K562 (cell line): Measurements from ENCODE around the gene NAA38. TPM values are rescaled to one million over a fixed set of nuclear protein-coding genes. Genes with fewer than 3 reads are reported as not detected.
A peak's percentile ranks its signal among the peaks of the same experiment; 100 is the strongest.

ENCODE experiments used
- ATAC-seq: fragments of 200-7000 bp; cut with Tn5 transposase; 3 replicates; pipeline ENCODE4 v1.9.1; 2020; ENCODE audit warnings: moderate library complexity
- BruUV-seq: library from RNA; stranded (reverse); fragments of 400-500 nt; replicated peaks from 2 replicates; lab custom pipeline; 2021; lab: Mats Ljungman, UMichigan
- CTCF ChIA-PET: fragments of 300-600 bp; formaldehyde crosslinking; extraction: SDS; loops from one replicate; lab custom pipeline; 2021; ENCODE audit warnings: low intra/inter-chr PET ratio; lab: Yijun Ruan, JAX
- POLR2A ChIA-PET: fragments of 300-600, 350-650 bp; sonication (Branson Sonifier 250); formaldehyde crosslinking; extraction: SDS; loops from one replicate; lab custom pipeline; 2021; ENCODE audit warnings: antibody characterized with exemption, inconsistent platforms; lab: Yijun Ruan, JAX
- DNase-seq, 4 experiments: peaks; one replicate each; pipeline versions ENCODE4 v3.0.0 to v3.0.0-alpha.2; 2011 to 2018; ENCODE audit warnings: low spot score in 3 of 4, mixed read lengths in 3 of 4; ENCODE audit errors: extremely low read depth in 1 of 4
- FAIRE-seq: peaks from 2 replicates; lab custom pipeline; 2011; peaks lifted over from hg19 to GRCh38; lab: Jason Lieb, UNC
- H2AFZ ChIP-seq: 2 replicates; pipeline ENCODE4 v1.6.0; 2011; ENCODE audit warnings: low read depth, low read length, control low read depth, inconsistent platforms
- H3K27ac ChIP-seq: fragments of 200-600 bp; 3 replicates; pipeline ENCODE4 v1.8.0; 2011; ENCODE audit warnings: low read depth, mild to moderate bottlenecking, control low read depth, inconsistent platforms, low read length, moderate library complexity, mixed read lengths; ENCODE audit errors: extremely low read depth
- H3K27me3 ChIP-seq, 2 experiments: fragments of 300-600 bp in 1 of 2; 2 replicates in 1 of 2; 3 replicates in 1 of 2; pipeline versions ENCODE4 v1.6.0 to v1.8.0; 2011; ENCODE audit warnings: inconsistent platforms in 2 of 2, low read length in 2 of 2, mild to moderate bottlenecking in 1 of 2, mixed read lengths in 1 of 2, moderate library complexity in 1 of 2; ENCODE audit not compliant: control insufficient read depth in 2 of 2, insufficient read depth in 2 of 2
- H3K36me3 ChIP-seq: fragments of 300-600 bp; 3 replicates; pipeline ENCODE4 v1.8.0; 2011; ENCODE audit warnings: mild to moderate bottlenecking, low read length, inconsistent platforms; ENCODE audit not compliant: control insufficient read depth, insufficient read depth
- H3K4me1 ChIP-seq, 2 experiments: fragments of 200-600 bp in 1 of 2; replicated peaks in 1 of 2; 2 replicates in 1 of 2; 3 replicates in 1 of 2; pipeline versions ENCODE4 v1.5.1 to v1.8.0; 2011; ENCODE audit warnings: inconsistent platforms in 2 of 2, low read length in 2 of 2, mild to moderate bottlenecking in 1 of 2, mixed read lengths in 1 of 2, moderate library complexity in 1 of 2; ENCODE audit not compliant: control insufficient read depth in 2 of 2, insufficient read depth in 2 of 2
- H3K4me2 ChIP-seq: 2 replicates; pipeline ENCODE4 v1.6.1; 2011; ENCODE audit warnings: low read length, control low read depth, inconsistent platforms, mixed read lengths; ENCODE audit not compliant: insufficient read depth
- H3K4me3 ChIP-seq: fragments of 200-600 bp; sonication (generic), shearing (Covaris generic); 2 replicates; pipeline ENCODE4 v1.5.1; 2016; ENCODE audit warnings: control low read depth, inconsistent platforms
- H3K79me2 ChIP-seq: fragments of 200-600 bp; 3 replicates; pipeline ENCODE4 v1.8.0; 2011; ENCODE audit warnings: low read length, inconsistent platforms; ENCODE audit not compliant: control insufficient read depth, insufficient read depth
- H3K9ac ChIP-seq, 2 experiments: 2 replicates each; pipeline versions ENCODE4 v1.6.0 to v1.6.1; 2011; ENCODE audit warnings: low read depth in 2 of 2, low read length in 2 of 2, control low read depth in 1 of 2, inconsistent platforms in 1 of 2, mild to moderate bottlenecking in 1 of 2, mixed read lengths in 1 of 2; ENCODE audit not compliant: insufficient read depth in 1 of 2
- H3K9me1 ChIP-seq: one replicate; pipeline ENCODE4 v1.6.0; 2011; ENCODE audit warnings: inconsistent platforms, mild to moderate bottlenecking, low read length, moderate library complexity; ENCODE audit not compliant: control insufficient read depth, insufficient read depth
- H3K9me3 ChIP-seq: replicated peaks from 2 replicates; pipeline ENCODE4 v1.5.1; 2011; ENCODE audit warnings: low read depth, low read length, inconsistent platforms; ENCODE audit not compliant: control insufficient read depth, insufficient read depth
- H4K20me1 ChIP-seq: replicated peaks from 2 replicates; pipeline ENCODE4 v1.6.1; 2011; ENCODE audit warnings: low read length, inconsistent platforms, mixed read lengths; ENCODE audit not compliant: control insufficient read depth, insufficient read depth
- ARNT ChIP-seq, 2 experiments: fragments of 450-650 bp; IDR thresholded peaks; 2 replicates each; pipeline ENCODE4 v1.6.1; 2016; ENCODE audit warnings: mild to moderate bottlenecking in 1 of 2
- GABPB2 ChIP-seq: fragments of 250-450 bp; sonication (Bioruptor Pico); conservative IDR thresholded peaks from 2 replicates; pipeline ENCODE4 v1.5.1; 2021; ENCODE audit warnings: mild to moderate bottlenecking
- JUN ChIP-seq, 2 experiments: sonication (generic) in 1 of 2; formaldehyde crosslinking in 1 of 2; IDR thresholded peaks; 2 replicates each; pipeline versions ENCODE4 v1.6.1 to v1.8.0; 2012 to 2022; ENCODE audit warnings: borderline replicate concordance in 2 of 2, mild to moderate bottlenecking in 2 of 2, improper control_type of control experiment in 1 of 2, low read depth in 1 of 2, low read length in 1 of 2, missing genetic modification reagents in 1 of 2
- NCOR1 ChIP-seq: fragments of 450-650 bp; IDR thresholded peaks from 2 replicates; pipeline ENCODE4 v1.6.1; 2016; ENCODE audit warnings: mild to moderate bottlenecking, moderate library complexity
- RBM39 ChIP-seq: fragments of 200-400 bp; formaldehyde crosslinking; optimal IDR thresholded peaks from 2 replicates; pipeline ENCODE3; 2018; ENCODE audit warnings: low read depth, low read length
- SAP30 ChIP-seq: fragments of 200-600 bp; sonication (generic); IDR thresholded peaks from 2 replicates; pipeline ENCODE4 v1.6.1; 2012; ENCODE audit warnings: borderline replicate concordance, low read depth, mild to moderate bottlenecking, moderate library complexity, low read length, control low read depth, inconsistent platforms; ENCODE audit not compliant: insufficient read depth, poor library complexity, severe bottlenecking
- ZBTB17 ChIP-seq: fragments of 450-650 bp; formaldehyde crosslinking; IDR thresholded peaks from 2 replicates; pipeline ENCODE4 v1.4.0; 2020; ENCODE audit warnings: mild to moderate bottlenecking
- ZNF253 ChIP-seq: fragments of 250-450 bp; sonication (Bioruptor Pico); conservative IDR thresholded peaks from 2 replicates; pipeline ENCODE4 v1.6.1; 2021; ENCODE audit warnings: mild to moderate bottlenecking
- ZNF77 ChIP-seq: fragments of 250-450 bp; sonication (Bioruptor Pico); IDR thresholded peaks from 2 replicates; pipeline ENCODE4 v1.5.0; 2020
- WGBS: fragments of 100-300 bp; shearing (Covaris generic); methylation state at CpG from one replicate; pipeline ENCODE4 v1.1.6; 2016; ENCODE audit warnings: low coverage, mixed read lengths; ENCODE audit not compliant: insufficient coverage; ENCODE audit errors: missing lambda C conversion rate; 5-methylcytosine and 5-hydroxymethylcytosine counted together
- in situ Hi-C: fragments of 300-500 bp; cut with MboI; formaldehyde crosslinking; loops from 4 replicates; pipeline ENCODE4 v1.15.0; 2018; ENCODE audit warnings: inconsistent platforms, mixed read lengths
- intact Hi-C: fragments of 100-400 bp; cut with micrococcal nuclease; formaldehyde crosslinking; loops from 2 replicates; pipeline ENCODE4 v1.14.2; 2022
- polyA plus RNA-seq, 8 experiments: library from polyadenylated mRNA; depleted of rRNA in 4 of 8; stranded (reverse) in 5 of 8; unstranded in 3 of 8; fragments of >200 nt; fragmentation: Nextera tagmentation in 2 of 8; fragmentation: Illumina TruSeq in 1 of 8; extraction: Ambion mirVana in 2 of 8; extraction: Trizol in 1 of 8; gene quantifications; 2 replicates each; pipeline versions ENCODE4 v1.2.1 to v1.2.3, GENCODE V29; 2011 to 2014; ENCODE audit warnings: inconsistent platforms in 1 of 8, missing spikeins in 1 of 8
- total RNA-seq, 7 experiments: library from RNA; depleted of rRNA in 6 of 7; stranded (reverse); fragments of >200 nt in 6 of 7; fragmentation: Illumina TruSeq in 2 of 7; extraction: Trizol in 2 of 7; gene quantifications; 2 replicates each; pipeline versions ENCODE4 v1.2.1 to v1.2.3, GENCODE V29; 2011 to 2021; ENCODE audit warnings: low replicate concordance in 1 of 7
- TF ChIP-seq, protein P1 (sequence below): fragments of 250-450 bp; sonication (Bioruptor Pico); IDR thresholded peaks from 2 replicates; pipeline ENCODE4 v1.5.1; 2021; ENCODE audit warnings: mild to moderate bottlenecking
- TF ChIP-seq, protein P2 (sequence below): fragments of 450-650 bp; IDR thresholded peaks from 2 replicates; pipeline ENCODE4 v1.6.1; 2016; ENCODE audit warnings: missing biosample characterization, missing genetic modification characterization
- TF ChIP-seq, protein P3 (sequence below): sonication (generic); formaldehyde crosslinking; IDR thresholded peaks from 2 replicates; pipeline ENCODE4 v1.8.1; 2022; ENCODE audit warnings: missing genetic modification reagents
- TF ChIP-seq, protein P4 (sequence below), 2 experiments: fragments of 200-800 bp in 1 of 2; sonication (Bioruptor generic) in 1 of 2; sonication (generic) in 1 of 2; formaldehyde crosslinking in 1 of 2; IDR thresholded peaks in 1 of 2; conservative IDR thresholded peaks in 1 of 2; 2 replicates each; pipeline versions ENCODE4 v1.5.0 to v1.6.1; 2016 to 2020; ENCODE audit warnings: missing compliant biosample characterization in 1 of 2, missing genetic modification characterization in 1 of 2, missing genetic modification reagents in 1 of 2
- TF ChIP-seq, protein P5 (sequence below), 2 experiments: fragments of 250-450 bp in 1 of 2; fragments of 450-650 bp in 1 of 2; sonication (Bioruptor Pico) in 1 of 2; IDR thresholded peaks; 2 replicates each; pipeline versions ENCODE4 v1.6.1 to v1.8.0; 2016 to 2021; ENCODE audit warnings: mild to moderate bottlenecking in 2 of 2, moderate library complexity in 2 of 2, missing compliant biosample characterization in 1 of 2, missing genetic modification characterization in 1 of 2

Gene NAA38
- total and polyA plus RNA-seq, 9 of the 15 experiments (the other 6 are each of a cell fraction or from before 2014, with no cell fraction given), result 16.4 to 99.8 (median 57.3) TPM

DNA sequence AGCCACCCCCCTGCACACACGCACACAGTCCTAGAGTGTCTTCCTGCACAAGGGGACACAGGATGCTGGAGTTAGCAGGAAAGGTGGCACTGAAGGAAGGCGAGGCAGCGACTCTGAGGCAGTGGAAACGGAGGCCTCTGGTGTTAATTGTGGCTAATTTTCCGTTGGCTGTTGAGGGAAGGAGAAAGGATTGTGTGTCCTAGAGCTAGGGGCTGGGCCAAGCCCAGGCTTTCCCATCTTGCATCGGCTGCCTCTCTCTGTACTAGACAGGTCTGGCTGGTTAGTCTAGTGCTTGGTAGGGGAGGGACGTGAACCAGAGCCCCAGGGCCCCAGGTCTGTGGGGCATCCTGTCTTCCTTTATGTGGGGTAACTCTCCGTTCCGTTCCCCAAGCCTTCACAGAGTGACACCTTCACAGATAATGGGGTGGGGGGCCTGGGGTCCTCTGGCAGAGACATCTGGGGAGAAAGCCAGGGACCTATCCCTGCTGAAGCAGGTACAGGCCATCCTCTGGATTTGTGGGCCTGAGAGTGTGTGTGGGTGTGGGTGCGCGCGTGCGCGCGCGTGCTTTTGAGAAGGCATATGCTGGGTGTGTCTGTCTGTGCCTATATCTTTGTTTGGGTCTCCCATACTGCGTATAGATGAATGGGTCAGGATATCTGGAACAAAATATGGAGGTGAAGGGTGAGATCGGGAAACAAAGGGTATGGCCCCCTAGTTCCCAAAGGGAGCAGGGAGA, 31.0 kb upstream of the NAA38 start, which contains the start of gene CHD3:
TSS of gene CHD3 (plus strand) at position 606 of the 737 bp plus-strand sequence. CDS start 212 bp downstream, outside the sequence.
- peaks cover 17 to 31% of the 10 kb centered on the region in 2 experiments; a peak in 4 of 5 replicates for H3K4me1 ChIP-seq
- no TSS peak for BruUV-seq
- ATAC-seq (no peak; the same call in 2 of the 3 replicates), DNase-seq (peak in 1 of 4 experiments; percentile 31), FAIRE-seq (peak; percentile 19)
- peaks cover 18% of the 10 kb centered on the region; the same call in 1 of the 3 replicates for H3K36me3 ChIP-seq
- no peaks in the 10 kb centered on the region; the same call in 1 of the 2 replicates for H4K20me1 ChIP-seq
- H3K27me3 ChIP-seq, result no peaks in the 10 kb centered on the region
- peaks cover 48% of the 10 kb centered on the region for H3K79me2 ChIP-seq
- H3K9me1 ChIP-seq, result peaks cover 3% of the 10 kb centered on the region
- peak within 1 kb of the TSS; percentile 66; the same call in 2 of the 3 replicates for H3K27ac ChIP-seq
- 53% methylated on average over 14 of the region's 18 CpGs for whole genome bisulfite sequencing
- in situ Hi-C loops (no loop called here), intact Hi-C loops (no loop called here)
- POLR2A ChIA-PET, result interaction anchor here (0.6 kb wide), 1 partner anchor 24 kb away, joined by 4 read pairs; no protein-coding TSS in a partner anchor
- peak within 1 kb of the TSS; percentile 92 for H3K4me2 ChIP-seq
- H3K4me3 ChIP-seq, result peak within 1 kb of the TSS; percentile 66
- H3K9me3 ChIP-seq, result no peaks in the 10 kb centered on the region
- peak within 1 kb of the TSS; percentile 51 for H2AFZ ChIP-seq
- H3K9ac ChIP-seq, result peak within 1 kb of the TSS; percentile 56 to 87
- CTCF ChIA-PET, result no interaction called here
- TF ChIP-seq ARNT (IDR thresholded peaks at IDR 0.05), result no peak
- TF ChIP-seq ZNF77, result no peak
- TF ChIP-seq ZNF253 (CRISPR knock-in tag), result no peak
- no peak for TF ChIP-seq SAP30
- no peak for TF ChIP-seq JUN (IDR thresholded peaks at IDR 0.05; ENCODE audit: borderline replicate concordance, low read depth, low read length)
- no peak for TF ChIP-seq JUN (CRISPR knock-in tag; IDR thresholded peaks at IDR 0.05; ENCODE audit: borderline replicate concordance)
- TF ChIP-seq, protein P1, sequence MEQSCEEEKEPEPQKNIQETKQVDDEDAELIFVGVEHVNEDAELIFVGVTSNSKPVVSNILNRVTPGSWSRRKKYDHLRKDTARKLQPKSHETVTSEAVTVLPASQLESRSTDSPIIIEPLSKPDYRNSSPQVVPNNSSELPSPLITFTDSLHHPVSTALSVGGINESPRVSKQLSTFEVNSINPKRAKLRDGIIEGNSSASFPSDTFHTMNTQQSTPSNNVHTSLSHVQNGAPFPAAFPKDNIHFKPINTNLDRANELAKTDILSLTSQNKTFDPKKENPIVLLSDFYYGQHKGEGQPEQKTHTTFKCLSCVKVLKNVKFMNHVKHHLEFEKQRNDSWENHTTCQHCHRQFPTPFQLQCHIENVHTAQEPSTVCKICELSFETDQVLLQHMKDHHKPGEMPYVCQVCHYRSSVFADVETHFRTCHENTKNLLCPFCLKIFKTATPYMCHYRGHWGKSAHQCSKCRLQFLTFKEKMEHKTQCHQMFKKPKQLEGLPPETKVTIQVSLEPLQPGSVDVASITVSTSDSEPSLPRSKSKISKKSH, result no peak
- no peak for TF ChIP-seq GABPB2
- no peak for TF ChIP-seq NCOR1
- no peak for TF ChIP-seq RBM39
- TF ChIP-seq, protein P2, sequence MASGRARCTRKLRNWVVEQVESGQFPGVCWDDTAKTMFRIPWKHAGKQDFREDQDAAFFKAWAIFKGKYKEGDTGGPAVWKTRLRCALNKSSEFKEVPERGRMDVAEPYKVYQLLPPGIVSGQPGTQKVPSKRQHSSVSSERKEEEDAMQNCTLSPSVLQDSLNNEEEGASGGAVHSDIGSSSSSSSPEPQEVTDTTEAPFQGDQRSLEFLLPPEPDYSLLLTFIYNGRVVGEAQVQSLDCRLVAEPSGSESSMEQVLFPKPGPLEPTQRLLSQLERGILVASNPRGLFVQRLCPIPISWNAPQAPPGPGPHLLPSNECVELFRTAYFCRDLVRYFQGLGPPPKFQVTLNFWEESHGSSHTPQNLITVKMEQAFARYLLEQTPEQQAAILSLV, result no peak
- TF ChIP-seq ZBTB17 (CRISPR knock-in tag), result 0 out of 2 replicates have a peak, but pooled peaks have one; percentile 4
- TF ChIP-seq, protein P3, sequence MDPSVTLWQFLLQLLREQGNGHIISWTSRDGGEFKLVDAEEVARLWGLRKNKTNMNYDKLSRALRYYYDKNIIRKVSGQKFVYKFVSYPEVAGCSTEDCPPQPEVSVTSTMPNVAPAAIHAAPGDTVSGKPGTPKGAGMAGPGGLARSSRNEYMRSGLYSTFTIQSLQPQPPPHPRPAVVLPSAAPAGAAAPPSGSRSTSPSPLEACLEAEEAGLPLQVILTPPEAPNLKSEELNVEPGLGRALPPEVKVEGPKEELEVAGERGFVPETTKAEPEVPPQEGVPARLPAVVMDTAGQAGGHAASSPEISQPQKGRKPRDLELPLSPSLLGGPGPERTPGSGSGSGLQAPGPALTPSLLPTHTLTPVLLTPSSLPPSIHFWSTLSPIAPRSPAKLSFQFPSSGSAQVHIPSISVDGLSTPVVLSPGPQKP (CRISPR knock-in tag), result no peak
- TF ChIP-seq, protein P4, sequence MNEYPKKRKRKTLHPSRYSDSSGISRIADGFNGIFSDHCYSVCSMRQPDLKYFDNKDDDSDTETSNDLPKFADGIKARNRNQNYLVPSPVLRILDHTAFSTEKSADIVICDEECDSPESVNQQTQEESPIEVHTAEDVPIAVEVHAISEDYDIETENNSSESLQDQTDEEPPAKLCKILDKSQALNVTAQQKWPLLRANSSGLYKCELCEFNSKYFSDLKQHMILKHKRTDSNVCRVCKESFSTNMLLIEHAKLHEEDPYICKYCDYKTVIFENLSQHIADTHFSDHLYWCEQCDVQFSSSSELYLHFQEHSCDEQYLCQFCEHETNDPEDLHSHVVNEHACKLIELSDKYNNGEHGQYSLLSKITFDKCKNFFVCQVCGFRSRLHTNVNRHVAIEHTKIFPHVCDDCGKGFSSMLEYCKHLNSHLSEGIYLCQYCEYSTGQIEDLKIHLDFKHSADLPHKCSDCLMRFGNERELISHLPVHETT (CRISPR knock-in tag; conservative IDR thresholded peaks at IDR 0.05 in 1 of 2, IDR thresholded peaks at IDR 0.05 in 1 of 2), result no peak
- TF ChIP-seq, protein P5, sequence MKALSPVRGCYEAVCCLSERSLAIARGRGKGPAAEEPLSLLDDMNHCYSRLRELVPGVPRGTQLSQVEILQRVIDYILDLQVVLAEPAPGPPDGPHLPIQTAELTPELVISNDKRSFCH (CRISPR knock-in tag; IDR thresholded peaks at IDR 0.05), result no peak
- TF ChIP-seq, protein P5 (tag; IDR thresholded peaks at IDR 0.05), result no peak
